Ishikawa (cell line): Measurements from ENCODE around the gene CATSPER3.

Source experiments
- CEBPB ChIP-seq: IDR thresholded peaks from 2 replicates; pipeline ENCODE4 v1.6.1; 2012
- CREB1 ChIP-seq: IDR thresholded peaks from 2 replicates; pipeline ENCODE4 v1.6.1; 2012; ENCODE audit warnings: low read depth
- EGR1 ChIP-seq: IDR thresholded peaks from 2 replicates; pipeline ENCODE4 v1.6.1; 2012
- EP300 ChIP-seq: IDR thresholded peaks from 2 replicates; pipeline ENCODE4 v1.6.1; 2012; ENCODE audit warnings: borderline replicate concordance
- FOXM1 ChIP-seq: IDR thresholded peaks from 2 replicates; pipeline ENCODE4 v1.6.1; 2012; ENCODE audit warnings: low read depth, borderline replicate concordance
- MAX ChIP-seq: IDR thresholded peaks from 2 replicates; pipeline ENCODE4 v1.6.1; 2012
- NFIC ChIP-seq: IDR thresholded peaks from 2 replicates; pipeline ENCODE4 v1.6.1; 2012
- RAD21 ChIP-seq: IDR thresholded peaks from 2 replicates; pipeline ENCODE4 v1.6.1; 2012; ENCODE audit warnings: low read depth
- REST ChIP-seq: IDR thresholded peaks from 2 replicates; pipeline ENCODE4 v1.6.1; 2012; ENCODE audit warnings: low read depth, mild to moderate bottlenecking
- TAF1 ChIP-seq: IDR thresholded peaks from 2 replicates; pipeline ENCODE4 v1.6.1; 2012; ENCODE audit warnings: low read depth, mild to moderate bottlenecking
- TCF12 ChIP-seq: IDR thresholded peaks from 2 replicates; pipeline ENCODE4 v1.6.1; 2012; ENCODE audit warnings: low read depth
- TEAD4 ChIP-seq: IDR thresholded peaks from 2 replicates; pipeline ENCODE4 v1.6.1; 2012
- USF1 ChIP-seq: IDR thresholded peaks from 2 replicates; pipeline ENCODE4 v1.6.1; 2012
- YY1 ChIP-seq: IDR thresholded peaks from 2 replicates; pipeline ENCODE4 v1.6.1; 2012; ENCODE audit warnings: low read depth
- ZBTB7A ChIP-seq: IDR thresholded peaks from 2 replicates; pipeline ENCODE4 v1.6.1; 2012; ENCODE audit warnings: low read depth

Gene CATSPER3

GRCh38 chr5:134967607-134968006 lies at the start of gene CATSPER3:
Gene CATSPER3 (plus strand): TSS chr5:134967907. CDS start chr5:134967992, 85 bp downstream.
- TF ChIP-seq MAX: no peak
- TF ChIP-seq TEAD4: no peak
- TF ChIP-seq TAF1: no peak
- TF ChIP-seq NFIC: no peak
- TF ChIP-seq EGR1: no peak
- TF ChIP-seq EP300: no peak
- no peak for TF ChIP-seq YY1
- TF ChIP-seq USF1: no peak
- TF ChIP-seq CREB1: no peak
- no peak for TF ChIP-seq ZBTB7A
- no peak for TF ChIP-seq TCF12
- TF ChIP-seq CEBPB: no peak

DNA sequence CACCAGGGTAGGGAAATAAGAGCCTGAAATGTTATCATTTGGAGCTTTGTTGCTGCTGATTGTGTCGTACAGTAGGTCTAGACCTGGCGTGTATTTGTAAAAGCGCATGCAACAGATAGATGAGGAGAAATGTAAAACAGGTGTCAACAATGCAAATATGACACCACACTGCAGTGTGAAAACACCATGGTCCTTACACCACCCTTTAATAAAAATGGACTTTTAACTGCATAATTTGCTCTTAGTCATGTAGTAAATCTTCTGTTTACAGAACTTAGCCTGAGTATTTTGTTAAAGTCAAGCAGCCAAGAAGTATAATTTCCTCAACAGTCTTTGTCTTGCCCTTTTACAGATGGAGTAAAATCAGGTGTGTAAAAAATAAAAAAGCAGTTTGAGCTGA lies 48.8 kb upstream of the CATSPER3 start:
- TF ChIP-seq NFIC (no peak), RAD21 (no peak), ZBTB7A (no peak), FOXM1 (no peak), MAX (no peak), REST (no peak), EGR1 (no peak), CEBPB (no peak), CREB1 (no peak), YY1 (no peak), EP300 (no peak), TAF1 (no peak), TCF12 (no peak), TEAD4 (no peak), USF1 (no peak)

DNA sequence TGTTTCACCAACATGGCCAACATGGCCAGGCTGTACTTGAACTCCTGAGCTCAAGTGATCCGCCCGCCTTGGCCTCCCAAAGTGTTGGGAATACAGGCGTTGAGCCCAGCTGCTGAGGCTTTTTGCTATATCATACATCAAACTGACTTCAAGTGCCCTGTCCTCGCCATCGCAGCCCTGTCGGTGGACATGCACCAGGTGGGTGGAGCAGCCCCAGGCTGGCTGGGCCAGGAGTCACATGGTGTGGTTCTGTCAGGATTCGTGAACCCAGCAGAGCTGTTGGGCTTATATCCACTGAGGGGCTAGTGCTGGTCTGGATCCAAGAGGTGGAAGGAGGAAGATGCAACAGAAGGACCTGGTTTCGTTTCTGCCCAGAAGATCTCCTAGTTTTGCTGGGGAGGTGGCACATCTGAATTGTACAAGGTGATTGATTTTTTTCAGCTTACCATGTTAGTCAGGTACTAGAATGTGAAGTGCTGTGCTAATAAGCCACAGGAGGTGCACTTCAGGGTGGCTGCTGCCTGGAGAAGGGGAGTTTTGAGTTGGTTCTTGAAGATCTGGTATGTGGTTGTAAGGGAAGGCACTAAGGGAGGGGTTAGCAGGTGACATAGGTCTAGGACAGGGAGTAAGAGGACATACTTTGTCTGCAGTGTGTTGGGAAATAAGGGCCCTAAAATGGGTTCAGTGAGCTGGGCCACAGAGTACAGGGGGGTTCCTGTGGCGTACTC lies 46.7 kb upstream of the CATSPER3 start:
- TF ChIP-seq EGR1 (no peak), TAF1 (no peak), NFIC (no peak), USF1 (no peak), RAD21 (no peak)

- TF ChIP-seq MAX (no peak), YY1 (no peak), CEBPB (no peak), NFIC (no peak), ZBTB7A (no peak), EGR1 (no peak), FOXM1 (no peak), TEAD4 (no peak), EP300 (no peak), USF1 (no peak), TAF1 (no peak), CREB1 (no peak), REST (no peak), TCF12 (no peak), RAD21 (no peak)
These were observed 35.2 kb upstream of the CATSPER3 start for GRCh38 chr5:134932508-134932907.

DNA sequence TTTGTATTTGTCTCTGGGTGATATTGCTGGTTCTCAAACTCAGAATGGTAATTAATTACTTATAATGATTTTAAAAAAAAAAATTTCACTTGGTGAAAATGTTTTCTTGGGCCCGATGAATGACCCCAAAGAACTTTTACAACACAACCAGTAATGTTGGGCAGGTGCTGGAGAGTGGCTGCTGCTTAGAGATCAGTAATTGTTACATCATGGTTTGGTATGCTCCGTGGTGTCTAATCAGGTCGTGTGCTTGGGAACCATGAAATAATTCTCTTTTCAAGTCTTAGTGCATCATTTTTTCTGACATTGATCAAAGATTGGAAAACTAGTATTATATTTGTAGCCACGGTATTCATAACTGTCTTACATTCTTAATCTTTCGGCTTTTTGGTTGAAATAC lies 33.5 kb upstream of the CATSPER3 start:
- TF ChIP-seq CEBPB: no peak
- TF ChIP-seq TAF1: no peak
- no peak for TF ChIP-seq FOXM1
- no peak for TF ChIP-seq MAX
- TF ChIP-seq REST: no peak
- no peak for TF ChIP-seq EP300
- TF ChIP-seq TCF12: no peak
- TF ChIP-seq USF1: no peak
